ENCODE results near the gene PRKAR1B.

PRKAR1B gene

GRCh38 chr7:691361-692045 is 35.6 kb downstream of the PRKAR1B start:
- no peak for DNase-seq

GRCh38 chr7:690478-691360 is 36.4 kb downstream of the PRKAR1B start:
- no peak for DNase-seq

DNA sequence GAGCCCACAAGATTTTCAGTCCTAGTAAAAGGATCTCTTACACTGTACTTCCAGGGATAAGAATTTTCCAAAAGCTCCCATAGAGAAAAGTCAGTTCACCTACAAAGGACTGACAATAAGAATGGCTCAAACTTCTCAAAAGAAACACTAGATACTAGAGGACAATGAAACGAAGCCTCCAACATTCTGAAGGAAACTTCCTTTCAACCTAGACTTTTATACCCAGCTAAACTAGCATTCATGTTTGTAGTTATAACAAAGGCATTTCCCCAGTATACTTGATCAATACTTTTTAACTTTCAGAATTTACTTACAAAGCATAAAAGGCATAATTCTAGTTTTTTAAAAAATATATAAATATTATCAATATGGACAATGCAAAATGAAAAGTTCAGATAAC is 41.5 kb downstream of the PRKAR1B start:
- no peak for DNase-seq

DNA sequence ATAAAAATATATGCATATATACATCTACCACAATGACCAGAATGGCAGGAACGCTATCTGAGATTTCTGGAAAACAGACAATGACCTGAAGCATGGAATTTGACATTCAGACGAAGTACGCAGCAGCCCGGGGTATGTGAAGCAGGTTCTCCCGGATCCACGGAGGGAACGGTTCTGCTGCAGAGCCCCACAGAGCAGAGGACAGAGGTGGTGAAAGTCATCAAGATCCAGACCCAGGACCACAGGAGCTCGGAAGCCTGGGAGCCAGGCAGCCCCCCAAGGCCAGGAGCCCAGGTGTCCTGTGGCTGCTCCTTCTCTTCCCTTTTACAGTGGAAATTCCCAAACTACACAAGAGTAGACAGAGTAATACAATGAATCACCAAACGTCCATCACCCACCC is 42.7 kb downstream of the PRKAR1B start:
- DNase-seq = no peak

- no peak for DNase-seq
Observed at GRCh38 chr7:683526-684205, 43.4 kb downstream of the PRKAR1B start.

DNA sequence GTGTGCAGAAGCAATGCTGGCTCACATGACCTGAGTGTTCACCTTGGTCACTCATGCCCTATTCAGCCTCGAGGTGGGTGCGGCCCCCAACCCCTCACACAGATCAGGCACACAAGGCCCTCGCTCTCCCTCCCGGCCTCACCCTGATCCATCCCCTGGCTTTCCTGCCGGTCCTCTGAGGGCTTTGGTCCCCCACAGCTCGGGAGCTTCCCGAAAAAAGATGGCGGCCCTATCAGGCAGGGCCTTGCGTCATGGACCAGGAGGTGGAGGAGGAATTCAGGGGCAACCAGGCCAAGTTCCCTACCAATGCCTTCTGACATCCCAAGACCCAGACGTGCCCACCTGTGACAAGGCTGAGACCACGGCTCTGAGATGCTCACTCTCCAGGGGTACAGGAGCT is 44.3 kb downstream of the PRKAR1B start:
- DNase-seq = no peak

DNA sequence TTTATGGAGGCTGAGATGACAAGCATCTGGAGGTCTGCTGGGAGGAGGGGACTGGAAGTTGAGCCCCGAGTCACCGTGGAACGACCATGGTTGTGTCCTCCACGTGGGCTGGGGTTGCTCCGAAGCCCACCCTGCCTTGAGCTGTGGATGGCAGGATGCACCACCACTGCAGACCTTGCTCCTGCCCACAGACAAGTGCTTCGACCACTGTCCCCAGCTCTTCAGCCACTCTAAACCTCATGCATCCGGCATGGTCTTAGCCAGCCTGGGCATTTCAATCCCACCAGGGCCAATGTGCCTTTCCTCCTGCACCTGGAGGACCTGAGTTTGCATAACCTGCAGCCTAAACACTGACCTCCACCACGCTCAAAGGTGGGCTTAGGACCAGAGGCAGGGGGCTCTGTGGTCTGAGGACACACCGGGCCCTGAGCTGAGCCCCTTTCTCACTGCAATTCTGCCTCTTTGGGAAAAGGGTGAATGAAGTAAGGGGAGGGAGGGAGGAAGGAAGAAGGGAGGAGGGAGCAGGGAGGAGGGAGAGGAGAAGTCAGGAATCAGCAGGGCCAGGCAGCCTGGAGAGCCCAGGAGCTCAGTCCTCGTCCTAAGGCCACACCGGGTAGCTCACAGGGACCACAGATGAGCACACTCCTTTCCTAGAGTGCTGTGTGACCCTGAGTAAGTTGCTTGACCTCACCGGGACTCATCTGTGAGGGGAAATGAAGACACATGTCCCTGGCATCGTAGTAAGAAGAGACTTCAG is 45.4 kb downstream of the PRKAR1B start:
- no peak for DNase-seq

- no peak for DNase-seq
Observed at GRCh38 chr7:680411-681127, 46.5 kb downstream of the PRKAR1B start.

GRCh38 chr7:676972-677385 is 50.1 kb downstream of the PRKAR1B start:
- no peak for DNase-seq

- DNase-seq = no peak
Observed at GRCh38 chr7:676246-676971, 50.7 kb downstream of the PRKAR1B start.

GRCh38 chr7:674454-675410 is 52.3 kb downstream of the PRKAR1B start:
- no peak for DNase-seq

DNA sequence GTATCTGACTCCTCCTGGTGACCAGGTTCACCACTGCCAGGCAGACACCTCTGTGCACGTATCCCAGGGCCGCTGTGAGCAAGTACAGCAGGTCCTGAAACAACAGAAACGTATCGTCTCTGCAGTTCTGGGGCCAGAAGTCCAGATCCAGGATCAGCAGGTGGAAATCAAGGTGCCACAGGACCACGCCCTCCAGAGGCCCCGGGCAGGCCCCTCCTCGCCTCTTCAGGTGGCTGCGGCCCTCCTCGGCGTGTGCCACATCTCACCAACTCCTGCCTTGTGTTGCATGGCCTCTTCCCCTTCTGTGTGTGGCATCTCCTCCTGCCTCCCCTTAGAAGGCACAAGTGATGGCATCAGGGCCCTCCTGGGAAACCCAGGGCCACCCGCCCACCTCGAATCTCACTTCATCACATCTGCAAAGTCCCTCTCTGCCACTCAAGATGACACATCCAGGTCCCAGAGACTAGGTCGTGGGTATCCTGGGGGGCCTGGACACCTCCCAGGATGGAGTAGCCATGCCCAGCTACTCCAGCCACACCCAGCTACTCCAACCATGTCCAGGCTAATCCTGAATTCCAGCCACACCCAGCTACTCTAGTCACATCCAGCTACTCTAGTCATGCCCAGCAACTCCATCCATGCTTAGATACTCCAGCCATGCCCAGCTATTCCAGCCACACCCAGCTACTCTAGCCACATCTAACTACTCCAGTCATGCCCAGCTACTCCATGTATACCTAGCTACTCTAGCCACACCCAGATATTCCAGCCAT is 53.2 kb downstream of the PRKAR1B start:
- DNase-seq = no peak

GRCh38 chr7:672891-673290 is 54.2 kb downstream of the PRKAR1B start:
- no peak for DNase-seq

DNA sequence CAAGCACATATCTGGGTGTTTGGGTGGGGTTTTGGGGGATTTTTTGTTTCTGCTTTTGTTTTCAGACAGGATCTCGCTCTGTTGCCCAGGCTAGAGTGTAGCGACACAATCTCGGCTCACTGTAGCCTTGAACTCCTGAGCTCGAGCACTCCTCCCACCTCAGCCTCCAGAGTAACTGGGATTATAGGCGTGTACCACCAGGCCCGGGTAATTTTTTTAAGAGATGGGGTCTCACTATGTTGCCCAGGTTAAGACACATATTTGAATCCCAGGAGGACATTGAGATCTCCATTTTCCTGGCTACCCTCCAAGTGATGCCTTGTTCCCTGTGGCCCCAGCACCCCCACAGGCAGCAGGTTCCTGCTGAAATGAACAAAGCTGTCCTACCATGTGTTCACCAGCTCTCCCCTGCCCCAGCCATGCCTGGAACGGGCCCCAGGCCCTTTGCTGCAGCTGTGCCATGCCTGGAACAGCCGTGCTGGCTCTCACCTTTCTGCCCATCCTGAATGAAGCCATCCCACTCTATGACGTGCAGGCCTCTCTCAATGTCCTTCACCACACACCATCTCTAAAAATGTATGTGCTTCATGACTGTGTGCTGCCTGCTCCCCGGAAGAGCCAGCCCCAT is 55.6 kb downstream of the PRKAR1B start:
- no peak for DNase-seq

DNA sequence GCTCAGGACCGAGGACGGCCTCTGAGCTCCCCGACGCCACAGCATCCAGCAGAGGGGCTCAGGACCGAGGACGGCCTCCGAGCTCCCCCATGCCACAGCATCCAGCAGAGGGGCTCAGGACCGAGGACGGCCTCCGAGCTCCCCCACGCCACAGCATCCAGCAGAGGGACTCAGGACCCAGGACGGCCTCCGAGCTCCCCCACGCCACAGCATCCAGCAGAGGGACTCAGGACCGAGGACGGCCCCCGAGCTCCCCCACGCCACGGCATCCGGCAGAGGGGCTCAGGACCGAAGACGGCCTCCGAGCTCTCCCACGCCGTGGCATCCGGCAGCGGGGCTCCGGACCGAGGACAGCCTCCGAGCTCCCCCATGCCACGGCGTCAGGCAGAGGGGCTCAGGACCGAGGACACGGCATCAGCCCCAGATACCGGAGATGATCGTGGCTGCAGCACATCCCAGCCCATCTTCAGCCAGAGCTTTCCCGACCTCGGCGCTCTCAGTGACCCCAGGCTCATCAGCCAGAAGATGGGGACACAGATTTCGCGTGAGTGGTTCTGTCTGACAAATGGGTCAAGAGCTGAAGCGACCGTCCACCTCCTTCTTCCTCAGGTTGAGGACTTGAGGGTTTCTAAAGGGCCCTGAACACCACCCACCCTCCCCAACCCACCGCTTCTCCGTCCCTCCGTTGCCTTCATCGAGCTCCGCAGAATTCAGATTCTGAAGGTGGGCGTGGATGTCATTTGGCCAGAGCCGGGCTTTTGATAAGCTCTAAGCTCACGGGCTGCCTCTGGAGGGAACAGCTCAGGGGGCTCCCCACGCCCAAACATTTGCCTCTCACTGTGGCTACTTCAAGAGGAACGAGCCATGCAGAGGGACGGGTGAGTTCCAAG is 56.3 kb downstream of the PRKAR1B start:
- no peak for DNase-seq

DNA sequence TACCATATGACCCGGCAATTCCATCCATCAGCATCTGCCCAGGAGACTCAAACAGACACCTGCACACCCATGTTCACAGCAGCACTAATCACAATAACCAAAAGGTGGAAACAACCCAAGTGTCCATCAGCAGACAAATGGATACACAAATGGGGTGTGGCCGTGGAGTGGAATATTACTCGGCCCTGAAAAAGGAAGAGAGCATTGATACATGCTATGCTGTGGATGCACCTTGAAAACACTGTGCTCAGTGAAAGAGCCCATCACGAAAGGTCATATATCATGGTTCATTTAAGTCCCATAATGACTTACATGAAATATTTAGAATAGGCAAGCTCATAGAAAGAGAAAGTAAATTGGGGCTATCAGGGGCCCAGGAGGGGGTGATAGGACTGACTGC is 58.1 kb downstream of the PRKAR1B start:
- no peak for DNase-seq

DNA sequence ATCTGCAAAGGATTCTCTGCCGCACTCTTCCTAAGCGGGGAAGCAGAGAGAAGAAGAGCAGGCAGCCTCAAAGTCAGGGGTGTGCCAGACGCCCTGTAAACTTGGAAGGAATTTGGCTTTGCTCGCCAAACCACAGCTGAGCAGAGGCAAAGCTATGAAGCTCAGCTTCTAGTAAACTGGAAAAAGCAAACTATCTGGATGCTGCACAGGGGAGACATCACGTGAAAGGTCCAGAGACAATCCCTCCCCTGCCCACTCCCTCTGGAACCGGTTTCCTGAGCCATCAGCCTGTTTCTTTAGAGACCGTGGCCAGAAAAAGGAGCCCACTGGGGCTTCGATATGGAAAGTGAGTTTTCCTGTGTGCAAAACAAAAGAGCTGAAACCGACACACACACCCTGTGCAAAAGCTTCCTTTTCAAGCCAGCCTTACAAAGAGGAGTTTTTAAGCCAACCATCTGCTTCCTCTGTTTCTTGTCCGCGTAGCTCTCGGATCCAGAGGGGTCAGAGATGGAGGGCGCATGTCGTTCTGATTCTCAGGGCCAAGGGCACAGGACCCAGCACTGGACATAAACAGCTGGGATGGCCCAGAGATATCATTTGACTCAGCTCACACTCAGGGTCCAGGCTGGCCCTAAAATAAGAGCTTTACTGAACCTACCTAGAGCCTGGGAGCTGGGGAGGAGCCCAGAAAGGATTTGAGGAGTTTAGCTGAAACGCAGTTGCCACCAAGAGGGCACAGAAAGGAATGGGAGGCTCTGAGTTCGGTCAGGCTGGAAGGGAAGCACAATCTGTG is 58.7 kb downstream of the PRKAR1B start:
- DNase-seq = no peak

All from activated CD8-positive, alpha-beta memory T cell treated with anti-CD3 and anti-CD28 coated beads for 24 hours (primary cell).